ENCODE measurements around the gene HOXB8. TPM values are rescaled to one million over a fixed set of nuclear protein-coding genes. Genes with fewer than 3 reads are reported as not detected.
A peak's percentile ranks its signal among the peaks of the same experiment; 100 is the strongest.

The HOXB8 gene
- total and polyA plus RNA-seq, 2 donors (not counting 3 experiments of a cell fraction or from before 2014, with no cell fraction given), result 1.7 to 2.4 TPM

DNA sequence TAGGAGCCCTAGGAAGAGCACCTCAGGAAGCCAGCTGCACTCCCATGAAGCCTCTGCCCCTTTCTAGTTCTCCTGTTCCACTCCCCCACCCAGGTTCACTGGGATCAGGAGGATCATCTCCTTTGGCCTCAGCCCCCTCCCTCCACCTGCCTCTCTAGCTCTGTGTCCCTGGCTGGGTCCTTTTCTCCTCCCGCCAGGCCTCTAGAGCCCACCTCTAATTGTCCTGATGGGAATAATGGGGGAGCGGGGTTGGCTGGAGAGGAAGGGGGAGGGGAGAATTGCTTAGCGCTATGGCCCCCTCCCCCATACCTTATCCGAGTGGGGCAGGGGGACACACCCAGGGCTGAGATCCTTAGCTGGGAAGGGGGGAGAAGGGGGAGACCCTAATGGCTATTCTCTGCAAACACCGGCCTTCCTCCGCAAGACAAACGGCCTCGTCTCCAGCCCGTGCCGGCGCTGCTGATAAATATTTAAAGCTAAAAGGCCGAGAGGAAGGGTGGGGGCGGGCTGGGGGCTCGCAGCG is 5.3 kb downstream of the HOXB8 start:
- H3K4me3 ChIP-seq (replicated peaks in 1 of 3; ENCODE audit: insufficient read depth in 1 of 3, low read depth in 1 of 3, low read length in 3 of 3), result peak overlapping the region; percentile 52 to 78 (median 70)
- peak overlapping the region; percentile 83 for H3K9ac ChIP-seq (replicated peaks; ENCODE audit: extremely low read depth, insufficient read depth, low read length)
- BruUV-seq (replicated peaks), result no TSS peak

More for the DNA sequence above, 5.3 kb downstream of the HOXB8 start:
- H4K20me1 ChIP-seq (replicated peaks; ENCODE audit: control insufficient read depth, extremely low read depth, insufficient read depth, low read length), result no peaks in the 10 kb centered on the region
- DNase-seq (ENCODE audit: low read depth, low spot score) (no peak), FAIRE-seq (no peak)
- H3K9me1 ChIP-seq (replicated peaks; ENCODE audit: control insufficient read depth, extremely low read depth, insufficient read depth, low read length), result no peaks in the 10 kb centered on the region
- peak overlapping the region; percentile 85 for H3K4me2 ChIP-seq (ENCODE audit: insufficient read depth, low read length)
- ChIA-PET POLR2A (interaction anchor here (0.7 to 1.5 kb wide), 3 partner anchors 15 to 1680 kb away, joined by 3 read pairs; no protein-coding TSS in a partner anchor), CTCF (interaction anchor here (0.6 to 1.3 kb wide), 8 partner anchors 8 to 302 kb away, joined by 3 read pairs; no protein-coding TSS in a partner anchor)
- H3K36me3 ChIP-seq (ENCODE audit: control insufficient read depth in 2 of 2, extremely low read depth in 1 of 2, insufficient read depth in 2 of 2, low read length in 2 of 2), result no peaks in the 10 kb centered on the region
- no peak overlapping the region for H3K27ac ChIP-seq (ENCODE audit: insufficient read depth, low read depth, low read length)
- peaks cover 19% of the 10 kb centered on the region for H3K79me2 ChIP-seq (ENCODE audit: control insufficient read depth, insufficient read depth, low read length)
- peak overlapping the region; percentile 43 for H2AFZ ChIP-seq (ENCODE audit: low read depth, low read length)
- dilution Hi-C loops (cut with MboI; ENCODE audit: extremely low pct_ligation_motif_present, low sequenced_read_pairs), result no loop called here
- H3K9me3 ChIP-seq (replicated peaks; ENCODE audit: control insufficient read depth, insufficient read depth, low read length), result no peaks in the 10 kb centered on the region
- H3K27me3 ChIP-seq (ENCODE audit: control insufficient read depth in 2 of 2, insufficient read depth in 2 of 2, low read length in 2 of 2), result peaks cover 1 to 2% of the 10 kb centered on the region in 2 experiments
- H3K4me1 ChIP-seq (ENCODE audit: control insufficient read depth, extremely low read depth, insufficient read depth, low read length), result peaks cover 38% of the 10 kb centered on the region
- intact Hi-C loops (cut with micrococcal nuclease), result no loop called here
- no peak for TF ChIP-seq EZH2 (IDR thresholded peaks at IDR 0.05; ENCODE audit: borderline replicate concordance, low read depth, low read length, severe bottlenecking)
- no peak for TF ChIP-seq POLR2AphosphoS5 (IDR thresholded peaks at IDR 0.05; ENCODE audit: insufficient read depth, low read depth, low read length)
- TF ChIP-seq POLR2A (IDR thresholded peaks at IDR 0.05; ENCODE audit: low read depth, low read length), result no peak
- no peak for TF ChIP-seq GATA2 (IDR thresholded peaks at IDR 0.05; ENCODE audit: insufficient read depth, insufficient read length, low read depth, low read length)
- TF ChIP-seq, protein P1, sequence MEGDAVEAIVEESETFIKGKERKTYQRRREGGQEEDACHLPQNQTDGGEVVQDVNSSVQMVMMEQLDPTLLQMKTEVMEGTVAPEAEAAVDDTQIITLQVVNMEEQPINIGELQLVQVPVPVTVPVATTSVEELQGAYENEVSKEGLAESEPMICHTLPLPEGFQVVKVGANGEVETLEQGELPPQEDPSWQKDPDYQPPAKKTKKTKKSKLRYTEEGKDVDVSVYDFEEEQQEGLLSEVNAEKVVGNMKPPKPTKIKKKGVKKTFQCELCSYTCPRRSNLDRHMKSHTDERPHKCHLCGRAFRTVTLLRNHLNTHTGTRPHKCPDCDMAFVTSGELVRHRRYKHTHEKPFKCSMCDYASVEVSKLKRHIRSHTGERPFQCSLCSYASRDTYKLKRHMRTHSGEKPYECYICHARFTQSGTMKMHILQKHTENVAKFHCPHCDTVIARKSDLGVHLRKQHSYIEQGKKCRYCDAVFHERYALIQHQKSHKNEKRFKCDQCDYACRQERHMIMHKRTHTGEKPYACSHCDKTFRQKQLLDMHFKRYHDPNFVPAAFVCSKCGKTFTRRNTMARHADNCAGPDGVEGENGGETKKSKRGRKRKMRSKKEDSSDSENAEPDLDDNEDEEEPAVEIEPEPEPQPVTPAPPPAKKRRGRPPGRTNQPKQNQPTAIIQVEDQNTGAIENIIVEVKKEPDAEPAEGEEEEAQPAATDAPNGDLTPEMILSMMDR (IDR thresholded peaks at IDR 0.05; ENCODE audit: extremely low read depth in 1 of 2, insufficient read depth in 1 of 2, low read depth in 1 of 2, low read length in 2 of 2), result no peak
- no peak for TF ChIP-seq MYC (IDR thresholded peaks at IDR 0.05; ENCODE audit: low read depth, low read length)
- no peak for TF ChIP-seq JUN (IDR thresholded peaks at IDR 0.05; ENCODE audit: borderline replicate concordance, insufficient read depth, insufficient read length, low read depth)
- TF ChIP-seq, protein P2, sequence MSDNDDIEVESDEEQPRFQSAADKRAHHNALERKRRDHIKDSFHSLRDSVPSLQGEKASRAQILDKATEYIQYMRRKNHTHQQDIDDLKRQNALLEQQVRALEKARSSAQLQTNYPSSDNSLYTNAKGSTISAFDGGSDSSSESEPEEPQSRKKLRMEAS (IDR thresholded peaks at IDR 0.05; ENCODE audit: insufficient read depth, insufficient read length), result no peak
- TF ChIP-seq FOS (IDR thresholded peaks at IDR 0.05; ENCODE audit: borderline replicate concordance, insufficient read depth, low read length), result no peak
